Suprapubic skin (tissue), 4 donors: Measurements from ENCODE around the gene WHAMM.

Experiments
- CTCF ChIP-seq, 2 donors: fragments of 200-600 bp in 1 of 2; fragments of 450-650 bp in 1 of 2; sonication (generic) in 1 of 2; IDR thresholded peaks; one replicate each; pipeline ENCODE4 v1.5.1; 2016 to 2019; ENCODE audit warnings: antibody characterized with exemption in 2 of 2, mild to moderate bottlenecking in 1 of 2, moderate library complexity in 1 of 2
- POLR2A ChIP-seq, 2 donors: fragments of 450-650 bp; IDR thresholded peaks; one replicate each; pipeline ENCODE4 v1.6.1; 2017; ENCODE audit warnings: antibody characterized with exemption in 2 of 2, mild to moderate bottlenecking in 2 of 2, moderate library complexity in 2 of 2
- POLR2AphosphoS5 ChIP-seq, 3 donors: sonication (generic); formaldehyde crosslinking; IDR thresholded peaks; one replicate each; pipeline ENCODE4 v1.6.1; 2017; ENCODE audit warnings: antibody characterized with exemption in 3 of 3

GRCh38 chr15:82878325-82878724, 68.9 kb downstream of the WHAMM start:
- TF ChIP-seq POLR2A (IDR thresholded peaks at IDR 0.05) (no peak), CTCF (IDR thresholded peaks at IDR 0.05) (no peak), POLR2AphosphoS5 (IDR thresholded peaks at IDR 0.05) (no peak)
